Stimulated activated naive CD8-positive, alpha-beta T cell treated with anti-CD3 and anti-CD28 coated beads, Interleukin-15, amount 100 ng/mL, for 72 hours (primary cell): ENCODE results near the gene STAG2.

Experiments
- ATAC-seq: fragments of 150-1000 bp; cut with Tn5 transposase; 2 replicates; pipeline ENCODE4 v1.10.0; 2021; ENCODE audit warnings: mild to moderate bottlenecking, moderate library complexity
- DNase-seq, 2 donors: peaks; one replicate each; pipeline ENCODE4 v3.0.0; 2021 to 2022
- H3K27ac Mint-ChIP-seq, 2 donors: one replicate each; pipeline ENCODE4 v1.8.0; 2022; ENCODE audit warnings: mild to moderate bottlenecking in 2 of 2, mixed read lengths in 2 of 2, moderate library complexity in 2 of 2
- H3K27me3 Mint-ChIP-seq: one replicate; pipeline ENCODE4 v1.8.0; 2022; ENCODE audit warnings: mixed read lengths
- H3K4me1 Mint-ChIP-seq: one replicate; pipeline ENCODE4 v1.8.0; 2022; ENCODE audit warnings: mild to moderate bottlenecking, mixed read lengths
- H3K4me3 Mint-ChIP-seq, 2 donors: one replicate each; pipeline ENCODE4 v1.8.0; 2022; ENCODE audit warnings: mild to moderate bottlenecking in 2 of 2, mixed read lengths in 2 of 2, moderate library complexity in 1 of 2
- H3K9me3 Mint-ChIP-seq, 2 donors: one replicate each; pipeline ENCODE4 v1.8.0; 2022; ENCODE audit warnings: mixed read lengths in 2 of 2

The STAG2 gene

DNA sequence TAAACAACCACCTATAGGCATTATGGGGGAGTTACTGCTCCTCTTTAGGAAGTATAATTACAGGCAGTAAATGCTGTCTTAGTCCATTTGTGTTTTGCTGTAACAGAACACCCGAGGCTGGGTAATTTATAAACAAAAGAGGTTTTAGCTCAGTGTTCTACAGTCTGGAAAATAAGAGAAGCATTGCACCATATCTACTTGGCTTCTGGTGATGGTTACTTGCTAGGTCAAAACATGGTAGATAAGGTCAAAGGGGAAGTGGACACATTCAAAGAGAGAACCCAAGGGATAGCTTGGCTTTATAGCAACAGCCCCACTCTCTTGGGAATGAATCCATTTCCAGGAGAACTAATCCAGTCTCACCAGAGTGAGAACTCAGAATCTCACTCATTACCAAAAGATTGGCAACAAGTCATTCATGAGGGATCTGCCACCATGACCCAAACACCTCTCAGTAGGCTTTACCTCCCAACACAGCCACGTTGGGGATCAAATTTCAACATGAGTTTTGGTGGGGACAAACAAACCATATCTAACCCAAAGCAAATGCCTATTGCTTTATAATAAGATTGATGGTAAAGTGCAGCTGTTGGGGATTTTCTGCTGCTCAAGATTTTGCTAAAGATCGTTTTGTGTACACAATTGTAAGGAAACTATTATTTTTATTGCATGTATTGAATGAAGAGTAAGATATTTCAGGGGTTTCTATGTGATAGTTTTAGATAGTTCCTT is 32.6 kb downstream of the STAG2 start:
- no peak for ATAC-seq
- Mint-ChIP-seq H3K9me3 (no peaks in the 10 kb centered on the region), H3K27ac (no peak overlapping the region), H3K27me3 (no peaks in the 10 kb centered on the region), H3K4me3 (no peak overlapping the region), H3K4me1 (peaks cover 31% of the 10 kb centered on the region)
- DNase-seq, result no peak

DNA sequence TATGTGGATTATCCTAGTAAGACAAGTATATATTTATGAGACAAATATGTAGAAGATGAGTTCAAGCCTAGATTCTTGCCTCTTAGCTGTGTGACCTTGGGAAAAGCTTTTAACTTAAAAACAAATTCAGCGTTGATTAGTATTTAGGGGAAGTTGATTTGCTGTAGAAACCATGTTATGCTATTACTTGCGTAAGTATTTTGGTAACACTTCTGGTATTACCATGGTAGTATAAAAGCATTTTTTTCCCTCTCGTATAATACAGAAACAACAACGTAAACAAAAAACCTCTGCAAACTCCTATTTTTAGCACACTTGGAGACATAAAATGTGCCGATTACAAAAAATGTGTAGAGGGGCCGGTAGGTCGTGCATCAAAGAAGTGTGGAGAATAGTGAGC is 33.2 kb downstream of the STAG2 start:
- no peak for DNase-seq
- peaks cover 34% of the 10 kb centered on the region for H3K4me1 Mint-ChIP-seq
- no peaks in the 10 kb centered on the region for H3K27me3 Mint-ChIP-seq
- H3K4me3 Mint-ChIP-seq, result no peak overlapping the region
- peak overlapping the region in 1 of 2 donors; percentile 34 for H3K27ac Mint-ChIP-seq
- no peak for ATAC-seq
- H3K9me3 Mint-ChIP-seq, result no peaks in the 10 kb centered on the region

DNA sequence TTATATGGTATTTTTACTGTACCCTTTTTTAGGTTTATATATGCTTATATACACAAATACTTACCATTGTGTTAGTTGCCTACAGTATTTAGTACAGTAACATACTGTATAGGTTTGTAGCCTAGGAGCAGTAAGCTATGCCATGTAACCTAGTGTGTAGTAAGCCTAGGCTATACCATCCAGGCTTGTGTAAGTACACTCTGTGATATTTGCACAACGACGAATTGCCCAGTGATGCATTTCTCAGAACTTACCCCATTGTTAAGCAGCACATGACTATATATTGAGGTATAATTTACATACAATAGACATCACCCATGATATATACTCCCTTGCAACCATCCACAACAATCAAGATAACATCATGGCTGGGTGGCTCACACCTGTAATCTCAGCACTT is 40.1 kb downstream of the STAG2 start:
- no peak for ATAC-seq
- no peak overlapping the region for H3K4me3 Mint-ChIP-seq
- H3K27ac Mint-ChIP-seq, result peak overlapping the region in 1 of 2 donors; percentile 9
- H3K4me1 Mint-ChIP-seq, result peaks cover 28% of the 10 kb centered on the region
- H3K9me3 Mint-ChIP-seq, result no peaks in the 10 kb centered on the region
- no peaks in the 10 kb centered on the region for H3K27me3 Mint-ChIP-seq
- no peak for DNase-seq

DNA sequence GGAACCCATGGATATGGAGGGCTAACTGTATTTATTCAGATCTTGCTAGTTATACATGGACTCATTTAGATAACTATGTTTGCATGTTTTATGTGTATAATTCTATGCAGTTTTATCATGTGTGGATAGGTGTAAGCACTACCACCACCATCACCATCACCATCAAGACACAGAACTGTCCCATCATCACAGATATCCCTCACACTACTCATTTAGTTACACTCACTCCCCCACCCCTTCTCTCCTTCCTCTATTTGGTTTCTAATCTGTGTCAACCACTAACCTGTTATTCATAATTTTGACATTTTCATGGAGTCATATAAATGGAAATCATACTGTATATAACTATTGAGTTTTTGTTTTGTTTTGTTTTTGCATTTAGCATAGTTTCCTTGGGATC is 43.7 kb downstream of the STAG2 start:
- peak; percentile 86 for ATAC-seq
- Mint-ChIP-seq H3K27ac (no peak overlapping the region), H3K4me3 (no peak overlapping the region)

DNA sequence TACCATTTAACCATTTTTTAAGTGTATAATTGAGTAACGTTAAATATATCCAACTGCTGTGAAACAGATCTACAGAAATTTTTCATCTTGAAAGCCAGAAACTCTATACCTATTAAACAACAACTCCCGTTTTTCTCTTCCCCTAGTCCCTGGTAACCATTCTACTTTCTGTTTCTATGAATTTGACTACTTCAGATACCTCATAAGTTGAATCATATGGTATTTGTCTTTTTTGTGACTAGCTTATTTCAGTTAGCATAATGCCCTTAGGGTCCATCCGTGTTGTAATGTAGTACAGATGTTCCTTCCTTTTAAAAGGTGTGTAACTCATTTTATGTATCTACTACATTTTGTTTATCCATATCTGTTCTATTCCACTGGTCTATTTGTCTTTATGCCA is 48.7 kb downstream of the STAG2 start:
- ATAC-seq, result peak; percentile 82
- H3K9me3 Mint-ChIP-seq, result no peaks in the 10 kb centered on the region
- peak overlapping the region in 1 of 2 donors; percentile 69 for H3K27ac Mint-ChIP-seq
- H3K4me3 Mint-ChIP-seq, result peak overlapping the region; percentile 42 to 47
- DNase-seq, result no peak
- H3K4me1 Mint-ChIP-seq, result peaks cover 57% of the 10 kb centered on the region
- H3K27me3 Mint-ChIP-seq, result no peaks in the 10 kb centered on the region

More for the DNA sequence above, 43.7 kb downstream of the STAG2 start:
- DNase-seq, result no peak
- Mint-ChIP-seq H3K4me1 (peaks cover 42% of the 10 kb centered on the region), H3K27me3 (no peaks in the 10 kb centered on the region), H3K9me3 (no peaks in the 10 kb centered on the region)

DNA sequence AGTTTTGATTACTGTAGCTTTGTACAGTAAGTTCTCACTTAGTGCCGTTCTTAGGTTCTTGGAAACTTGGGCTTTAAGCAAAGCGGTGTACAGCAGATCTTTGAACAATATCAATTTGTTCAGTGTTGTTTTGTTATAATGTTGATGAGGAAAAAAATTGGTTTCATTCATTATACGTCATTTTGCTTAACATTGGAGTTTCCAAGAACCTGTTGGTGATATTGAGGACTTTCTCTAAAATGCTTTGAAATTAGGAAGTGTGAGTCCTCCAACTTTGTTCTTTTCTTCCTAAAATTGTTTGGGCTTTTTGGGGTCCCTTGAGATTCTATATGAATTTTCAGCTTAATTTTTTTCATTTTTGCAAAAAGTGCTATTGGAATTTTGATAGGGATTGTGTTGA is 49.1 kb downstream of the STAG2 start:
- no peaks in the 10 kb centered on the region for H3K27me3 Mint-ChIP-seq
- peaks cover 57% of the 10 kb centered on the region for H3K4me1 Mint-ChIP-seq

DNA sequence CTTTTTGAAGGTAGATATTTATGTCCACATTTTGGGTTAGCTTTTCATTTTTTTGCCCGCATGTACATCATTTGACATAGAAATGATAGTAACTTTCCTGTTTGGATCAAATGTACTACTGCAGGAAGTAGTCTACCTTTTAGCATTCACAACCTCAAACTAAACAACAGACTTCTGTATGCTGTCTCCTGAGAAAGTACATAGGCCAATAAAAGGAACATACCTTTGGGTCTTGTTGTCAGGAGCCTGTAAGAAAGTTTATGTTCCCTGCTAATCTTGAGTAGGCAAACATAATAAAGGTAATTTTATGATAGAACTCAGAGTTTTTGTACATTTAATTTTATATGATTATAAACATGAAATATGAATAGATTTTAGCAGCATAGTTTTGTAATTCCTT is 54.2 kb downstream of the STAG2 start:
- Mint-ChIP-seq H3K27ac (no peak overlapping the region), H3K27me3 (no peaks in the 10 kb centered on the region), H3K4me3 (no peak overlapping the region), H3K4me1 (peaks cover 40% of the 10 kb centered on the region), H3K9me3 (no peaks in the 10 kb centered on the region)
- DNase-seq, result no peak
- no peak for ATAC-seq

More for the DNA sequence above, 49.1 kb downstream of the STAG2 start:
- DNase-seq (no peak), ATAC-seq (peak; percentile 31)
- Mint-ChIP-seq H3K9me3 (no peaks in the 10 kb centered on the region), H3K27ac (no peak overlapping the region), H3K4me3 (peak overlapping the region in 1 of 2 donors; percentile 42)

DNA sequence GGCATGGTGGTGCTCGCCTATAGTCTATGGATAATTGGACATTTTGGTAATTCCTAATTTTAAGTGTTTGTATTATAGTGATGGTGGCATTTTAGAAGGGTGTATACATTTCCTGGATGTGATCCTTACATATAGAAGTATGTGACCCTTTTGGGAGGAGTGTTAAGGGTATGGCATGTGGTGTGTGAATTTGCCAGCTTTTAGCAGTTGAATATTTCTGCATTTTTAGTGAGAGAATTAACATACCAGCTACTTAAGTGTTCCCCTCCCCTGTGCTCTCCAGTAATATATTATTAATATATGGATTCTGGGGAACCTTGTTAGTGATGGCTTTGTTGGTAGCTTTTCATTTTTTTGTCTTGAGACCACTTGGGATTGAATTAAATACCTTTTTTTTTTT is 55.3 kb downstream of the STAG2 start:
- no peak for DNase-seq
- Mint-ChIP-seq H3K9me3 (no peaks in the 10 kb centered on the region), H3K4me3 (no peak overlapping the region), H3K27ac (no peak overlapping the region), H3K27me3 (no peaks in the 10 kb centered on the region), H3K4me1 (peaks cover 29% of the 10 kb centered on the region)
- ATAC-seq, result no peak

DNA sequence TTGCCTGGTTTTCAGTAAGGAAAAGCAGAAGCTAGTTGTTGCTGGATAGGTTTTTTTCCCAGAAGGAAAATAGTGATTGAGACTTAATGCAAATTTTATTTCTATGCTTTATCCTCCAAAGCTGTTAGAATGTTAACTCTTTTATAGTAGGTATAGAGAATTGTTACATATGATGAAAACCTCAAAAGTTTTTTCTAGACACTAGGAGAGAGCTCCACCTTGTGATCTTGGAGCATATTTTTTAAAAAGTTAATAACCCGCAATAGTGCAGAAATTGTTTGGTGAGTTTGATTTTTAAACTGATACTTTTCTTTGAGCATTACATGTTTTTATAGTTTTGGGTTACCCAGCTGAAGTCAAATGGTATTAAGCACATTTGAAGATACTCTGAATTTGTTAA is 56.5 kb downstream of the STAG2 start:
- Mint-ChIP-seq H3K27ac (no peak overlapping the region), H3K9me3 (no peaks in the 10 kb centered on the region), H3K4me1 (peaks cover 26% of the 10 kb centered on the region), H3K27me3 (no peaks in the 10 kb centered on the region), H3K4me3 (no peak overlapping the region)
- ATAC-seq (no peak), DNase-seq (no peak)

DNA sequence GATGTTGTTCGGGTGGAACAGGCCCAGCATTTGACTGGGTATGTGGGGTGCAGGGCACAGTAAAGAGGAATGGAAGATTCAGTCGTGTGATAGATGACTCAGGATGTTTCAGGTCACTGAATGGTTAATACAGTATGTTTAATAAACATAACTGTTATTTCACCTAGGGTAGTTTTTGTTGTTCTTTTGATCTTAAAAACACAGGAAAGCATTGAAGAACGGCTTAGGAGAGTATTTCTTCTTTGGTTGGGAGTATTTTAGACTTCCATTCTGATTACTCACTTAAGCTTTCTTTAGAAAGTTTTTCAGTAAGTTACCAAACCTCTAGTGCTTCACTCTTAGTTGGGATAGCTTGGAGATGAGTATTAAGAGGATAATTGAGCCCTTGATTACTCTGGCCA is 62.3 kb downstream of the STAG2 start:
- Mint-ChIP-seq H3K4me3 (no peak overlapping the region), H3K27ac (peak overlapping the region in 1 of 2 donors; percentile 86), H3K27me3 (no peaks in the 10 kb centered on the region), H3K9me3 (no peaks in the 10 kb centered on the region), H3K4me1 (peaks cover 13% of the 10 kb centered on the region)
- DNase-seq, result no peak
- no peak for ATAC-seq

DNA sequence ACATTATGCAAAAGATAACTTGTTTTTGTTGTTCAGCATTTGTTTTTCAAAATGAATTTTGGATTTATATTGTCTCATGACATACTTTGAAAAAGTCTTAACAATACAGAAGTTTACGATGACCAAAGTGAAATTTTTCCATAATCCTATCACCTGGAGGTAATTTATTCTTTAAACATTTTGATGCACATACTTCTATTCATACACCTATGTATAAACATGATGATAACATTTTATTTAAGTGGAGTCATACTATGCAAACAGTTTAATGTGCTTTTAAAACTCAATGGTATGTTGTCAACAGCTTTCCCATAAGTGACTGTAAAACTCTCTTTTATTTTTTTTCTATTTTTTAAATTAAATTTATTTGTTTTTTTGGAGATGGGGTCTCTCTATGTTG is 65.0 kb downstream of the STAG2 start:
- ATAC-seq, result no peak
- H3K9me3 Mint-ChIP-seq, result no peaks in the 10 kb centered on the region
- H3K27ac Mint-ChIP-seq, result no peak overlapping the region
- peaks cover 13% of the 10 kb centered on the region for H3K4me1 Mint-ChIP-seq
- no peaks in the 10 kb centered on the region for H3K27me3 Mint-ChIP-seq
- no peak overlapping the region for H3K4me3 Mint-ChIP-seq
- no peak for DNase-seq

DNA sequence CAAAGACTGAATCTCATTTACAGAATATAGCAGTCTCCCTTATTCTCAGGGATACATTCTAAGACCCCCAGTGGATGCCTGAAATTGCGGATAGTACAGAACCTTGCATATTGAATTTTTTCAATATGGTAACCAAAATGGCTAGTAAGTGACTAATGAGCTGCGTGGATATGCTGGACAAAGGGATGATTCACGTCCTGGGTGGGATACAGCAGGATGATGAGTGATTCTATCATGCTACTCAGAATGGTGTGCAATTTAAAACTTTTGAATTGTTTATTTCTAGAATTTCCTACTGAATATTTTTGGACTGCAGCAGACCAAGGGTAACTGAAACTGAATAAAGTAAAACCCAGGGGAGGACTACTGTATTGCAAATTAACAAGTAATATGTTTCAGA is 66.7 kb downstream of the STAG2 start:
- no peaks in the 10 kb centered on the region for H3K27me3 Mint-ChIP-seq

DNA sequence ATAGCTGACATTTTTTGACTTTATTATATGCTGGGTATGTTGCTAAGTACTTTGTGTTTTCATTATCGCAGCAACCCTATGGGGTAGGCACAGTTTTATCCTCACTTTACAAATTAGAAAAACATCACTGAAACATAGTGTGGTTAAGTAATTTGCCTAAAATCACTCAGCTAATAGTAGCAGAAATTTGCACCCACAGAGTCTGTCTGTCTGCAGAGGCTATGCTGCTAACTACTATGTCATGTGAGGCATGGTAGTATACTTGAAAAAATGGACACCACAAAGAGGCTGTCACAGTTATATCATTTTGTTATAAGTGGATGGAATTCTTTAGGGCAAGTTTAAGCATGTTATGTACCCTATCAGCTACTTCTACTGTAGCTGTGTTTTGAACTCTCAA is 69.0 kb downstream of the STAG2 start:
- H3K27ac Mint-ChIP-seq, result no peak overlapping the region
- ATAC-seq, result no peak
- no peak overlapping the region for H3K4me3 Mint-ChIP-seq
- no peaks in the 10 kb centered on the region for H3K9me3 Mint-ChIP-seq
- DNase-seq, result no peak
- H3K27me3 Mint-ChIP-seq, result no peaks in the 10 kb centered on the region
- peaks cover 5% of the 10 kb centered on the region for H3K4me1 Mint-ChIP-seq

More for the DNA sequence above, 66.7 kb downstream of the STAG2 start:
- H3K4me1 Mint-ChIP-seq, result peaks cover 9% of the 10 kb centered on the region
- no peak overlapping the region for H3K4me3 Mint-ChIP-seq
- H3K27ac Mint-ChIP-seq, result no peak overlapping the region
- no peak for DNase-seq
- no peaks in the 10 kb centered on the region for H3K9me3 Mint-ChIP-seq
- no peak for ATAC-seq

DNA sequence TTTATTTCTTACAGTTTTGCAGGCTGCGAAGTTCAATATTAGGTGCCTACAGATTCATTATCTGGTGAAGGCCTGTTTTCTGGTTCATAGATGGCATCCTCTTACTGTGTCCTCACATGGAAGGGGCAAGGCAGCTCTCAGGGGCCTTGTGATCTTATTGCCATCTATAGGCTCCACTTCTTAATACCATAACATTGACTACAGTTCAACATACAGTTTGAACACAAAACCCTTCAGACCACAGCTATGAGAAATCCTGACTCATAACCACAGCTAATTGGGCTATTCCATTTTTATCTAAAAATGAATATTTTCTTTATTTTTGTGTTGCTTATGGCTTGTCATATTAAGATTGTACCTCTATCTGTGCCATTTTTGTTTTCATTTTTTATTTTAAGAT is 72.3 kb downstream of the STAG2 start:
- peak; percentile 87 for ATAC-seq
- peaks cover 5% of the 10 kb centered on the region for H3K4me1 Mint-ChIP-seq
- no peak overlapping the region for H3K27ac Mint-ChIP-seq
- H3K4me3 Mint-ChIP-seq, result no peak overlapping the region
- H3K9me3 Mint-ChIP-seq, result no peaks in the 10 kb centered on the region
- no peak for DNase-seq
- H3K27me3 Mint-ChIP-seq, result no peaks in the 10 kb centered on the region

DNA sequence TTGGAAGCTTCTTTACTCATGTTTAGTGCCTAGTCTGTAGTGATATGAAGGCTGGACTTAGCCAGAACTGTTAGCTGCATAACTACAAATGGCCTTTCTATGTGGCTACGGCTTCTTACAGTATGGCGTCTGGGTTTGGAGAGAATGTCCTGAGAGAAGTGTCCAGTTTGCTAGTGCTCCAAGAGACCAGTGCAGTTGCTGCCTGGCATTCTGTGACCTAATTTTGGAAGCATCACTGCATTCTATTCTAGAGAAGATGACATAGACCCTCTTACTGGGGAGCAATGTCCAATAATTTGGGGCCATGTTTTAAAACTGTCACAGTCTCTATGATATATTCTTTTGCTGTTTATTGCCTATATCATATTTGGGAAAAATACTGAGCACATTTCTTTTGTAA is 74.2 kb downstream of the STAG2 start:
- no peaks in the 10 kb centered on the region for H3K9me3 Mint-ChIP-seq
- H3K27me3 Mint-ChIP-seq, result no peaks in the 10 kb centered on the region
- no peak overlapping the region for H3K27ac Mint-ChIP-seq
- ATAC-seq, result no peak
- H3K4me3 Mint-ChIP-seq, result no peak overlapping the region
- no peak for DNase-seq
- peaks cover 11% of the 10 kb centered on the region for H3K4me1 Mint-ChIP-seq

DNA sequence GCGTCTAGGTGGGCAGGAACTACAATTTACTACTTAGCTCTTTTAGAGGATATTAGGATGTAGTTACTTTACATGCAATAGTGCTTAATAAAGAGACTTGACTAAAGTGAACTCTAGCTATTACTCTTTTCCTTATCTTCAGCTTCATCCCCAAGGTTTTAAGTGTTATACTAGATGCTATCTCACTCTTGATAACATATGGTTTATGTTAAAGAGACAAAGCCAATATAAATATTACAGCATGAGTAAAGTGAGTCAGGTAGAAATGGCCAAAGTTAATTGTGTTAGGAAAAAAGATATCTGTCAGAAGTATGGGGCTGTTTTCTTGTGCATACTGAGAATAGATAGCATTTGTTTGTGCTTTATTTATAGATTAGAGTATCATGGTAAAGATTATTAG is 80.5 kb downstream of the STAG2 start:
- Mint-ChIP-seq H3K4me3 (no peak overlapping the region), H3K9me3 (no peaks in the 10 kb centered on the region), H3K27me3 (no peaks in the 10 kb centered on the region), H3K27ac (no peak overlapping the region), H3K4me1 (peaks cover 6% of the 10 kb centered on the region)
- DNase-seq (no peak), ATAC-seq (no peak)

DNA sequence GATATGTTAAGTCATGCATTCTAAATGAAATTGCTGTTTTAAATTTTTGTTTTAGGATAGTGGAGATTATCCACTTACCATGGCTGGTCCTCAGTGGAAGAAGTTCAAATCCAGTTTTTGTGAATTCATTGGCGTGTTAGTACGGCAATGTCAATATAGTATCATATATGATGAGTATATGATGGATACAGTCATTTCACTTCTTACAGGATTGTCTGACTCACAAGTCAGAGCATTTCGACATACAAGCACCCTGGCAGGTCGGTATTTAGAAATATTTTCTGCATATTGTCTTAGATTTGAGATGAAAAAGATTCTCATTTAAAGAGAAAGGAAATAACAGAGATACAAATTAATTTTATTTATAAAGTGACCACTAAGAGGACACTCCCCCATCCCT is 83.6 kb downstream of the STAG2 start:
- H3K4me1 Mint-ChIP-seq, result peaks cover 5% of the 10 kb centered on the region
- ATAC-seq (no peak), DNase-seq (no peak)
- no peak overlapping the region for H3K27ac Mint-ChIP-seq
- H3K27me3 Mint-ChIP-seq, result no peaks in the 10 kb centered on the region
- no peak overlapping the region for H3K4me3 Mint-ChIP-seq
- no peaks in the 10 kb centered on the region for H3K9me3 Mint-ChIP-seq
